HepG2 (cell line): Measurements from ENCODE around the gene SNAP23. TPM values are rescaled to one million over a fixed set of nuclear protein-coding genes. Genes with fewer than 3 reads are reported as not detected.
A peak's percentile ranks its signal among the peaks of the same experiment; 100 is the strongest.

Experiments used
- DZIP1 ChIP-seq: sonication (generic); formaldehyde crosslinking; IDR thresholded peaks from 2 replicates; pipeline ENCODE4 v1.5.0; 2020; ENCODE audit warnings: mild to moderate bottlenecking, missing genetic modification reagents
- EZH2 ChIP-seq: conservative IDR thresholded peaks from 2 replicates; pipeline ENCODE4 v1.6.1; 2012; ENCODE audit warnings: mild to moderate bottlenecking, low read depth, low read length, moderate library complexity
- IKZF4 ChIP-seq: sonication (generic); formaldehyde crosslinking; IDR thresholded peaks from 2 replicates; pipeline ENCODE4 v1.5.1; 2020; ENCODE audit warnings: borderline replicate concordance, mild to moderate bottlenecking, low read depth, missing genetic modification reagents; ENCODE audit errors: not compliant biosample characterization
- KDM1A ChIP-seq: IDR thresholded peaks from 2 replicates; pipeline ENCODE4 v1.6.1; 2016; ENCODE audit warnings: missing compliant biosample characterization
- MAFK ChIP-seq, 2 experiments: IDR thresholded peaks in 1 of 2; conservative IDR thresholded peaks in 1 of 2; 2 replicates each; pipeline ENCODE4 v1.6.1; 2011; ENCODE audit warnings: improper control_type of control experiment in 2 of 2, low read length in 2 of 2
- MAZ ChIP-seq, 2 experiments: sonication (generic) in 1 of 2; formaldehyde crosslinking in 1 of 2; IDR thresholded peaks; 2 replicates each; pipeline versions ENCODE4 v1.5.0 to v1.6.1; 2012 to 2020; ENCODE audit warnings: low read depth in 2 of 2, mild to moderate bottlenecking in 2 of 2, borderline replicate concordance in 1 of 2, improper control_type of control experiment in 1 of 2, low read length in 1 of 2, missing genetic modification reagents in 1 of 2, moderate library complexity in 1 of 2
- NFE2 ChIP-seq: sonication (generic); formaldehyde crosslinking; IDR thresholded peaks from 2 replicates; pipeline ENCODE4 v1.4.0; 2020; ENCODE audit warnings: missing genetic modification reagents
- SALL1 ChIP-seq: sonication (generic); formaldehyde crosslinking; IDR thresholded peaks from 2 replicates; pipeline ENCODE4 v1.8.0; 2022; ENCODE audit warnings: mild to moderate bottlenecking, missing genetic modification reagents
- THAP8 ChIP-seq: sonication (generic); formaldehyde crosslinking; IDR thresholded peaks from 2 replicates; pipeline ENCODE4 v1.5.1; 2020; ENCODE audit warnings: missing genetic modification reagents, mild to moderate bottlenecking, borderline replicate concordance
- TRIM24 ChIP-seq: sonication (generic); formaldehyde crosslinking; IDR thresholded peaks from 2 replicates; pipeline ENCODE4 v1.8.0; 2022; ENCODE audit warnings: mild to moderate bottlenecking, missing genetic modification reagents
- ZBTB21 ChIP-seq: sonication (generic); formaldehyde crosslinking; IDR thresholded peaks from 2 replicates; pipeline ENCODE4 v1.4.0; 2020; ENCODE audit warnings: missing genetic modification reagents
- ZBTB8A ChIP-seq: sonication (generic); formaldehyde crosslinking; IDR thresholded peaks from 2 replicates; pipeline ENCODE4 v1.4.0; 2020; ENCODE audit warnings: mild to moderate bottlenecking, low read depth, missing genetic modification reagents, borderline replicate concordance
- ZNF251 ChIP-seq: sonication (generic); formaldehyde crosslinking; IDR thresholded peaks from 2 replicates; pipeline ENCODE4 v1.9.0; 2021; ENCODE audit warnings: mild to moderate bottlenecking, missing genetic modification reagents
- ZNF274 ChIP-seq: sonication (generic); formaldehyde crosslinking; IDR thresholded peaks from 2 replicates; pipeline ENCODE4 v1.5.1; 2020; ENCODE audit warnings: mild to moderate bottlenecking, missing genetic modification reagents
- ZNF546 ChIP-seq: sonication (generic); formaldehyde crosslinking; conservative IDR thresholded peaks from 2 replicates; pipeline ENCODE4 v1.8.1; 2023; ENCODE audit warnings: mild to moderate bottlenecking, missing genetic modification reagents
- ZNF564 ChIP-seq: sonication (generic); formaldehyde crosslinking; IDR thresholded peaks from 2 replicates; pipeline ENCODE4 v1.8.1; 2023; ENCODE audit warnings: mild to moderate bottlenecking, missing genetic modification reagents
- ZNF782 ChIP-seq: sonication (generic); formaldehyde crosslinking; IDR thresholded peaks from 2 replicates; pipeline ENCODE4 v1.4.0; 2020; ENCODE audit warnings: missing genetic modification reagents, mild to moderate bottlenecking, borderline replicate concordance
- polyA plus RNA-seq, 8 experiments: library from polyadenylated mRNA; depleted of rRNA in 3 of 8; stranded (reverse) in 7 of 8; unstranded in 1 of 8; fragments of >200 nt; fragmentation: Illumina TruSeq in 4 of 8; extraction: Trizol in 4 of 8; gene quantifications; 2 replicates each; pipeline versions ENCODE4 v1.2.1 to v1.2.3, GENCODE V29; 2011 to 2016; ENCODE audit warnings: low read depth in 4 of 8, missing spikeins in 1 of 8, mixed read lengths in 1 of 8; ENCODE audit not compliant: insufficient read depth in 1 of 8
- total RNA-seq, 5 experiments: library from RNA; depleted of rRNA; stranded (reverse); fragments of >200 nt; fragmentation: Illumina TruSeq; extraction: Trizol; gene quantifications; 2 replicates each; pipeline ENCODE4 v1.2.3, GENCODE V29; 2016; ENCODE audit warnings: low read depth in 1 of 5
- TF ChIP-seq, protein P1 (sequence below): sonication (generic); formaldehyde crosslinking; IDR thresholded peaks from 2 replicates; pipeline ENCODE4 v1.4.0; 2020; ENCODE audit warnings: missing genetic modification reagents
- TF ChIP-seq, protein P2 (sequence below): sonication (generic); formaldehyde crosslinking; IDR thresholded peaks from 2 replicates; pipeline ENCODE4 v1.9.0; 2021; ENCODE audit warnings: missing genetic modification reagents, borderline replicate concordance

SNAP23 gene
- total and polyA plus RNA-seq, 2 of the 13 experiments (the other 11 are each of a cell fraction or from before 2014, with no cell fraction given), result 37.0 to 101 TPM

DNA sequence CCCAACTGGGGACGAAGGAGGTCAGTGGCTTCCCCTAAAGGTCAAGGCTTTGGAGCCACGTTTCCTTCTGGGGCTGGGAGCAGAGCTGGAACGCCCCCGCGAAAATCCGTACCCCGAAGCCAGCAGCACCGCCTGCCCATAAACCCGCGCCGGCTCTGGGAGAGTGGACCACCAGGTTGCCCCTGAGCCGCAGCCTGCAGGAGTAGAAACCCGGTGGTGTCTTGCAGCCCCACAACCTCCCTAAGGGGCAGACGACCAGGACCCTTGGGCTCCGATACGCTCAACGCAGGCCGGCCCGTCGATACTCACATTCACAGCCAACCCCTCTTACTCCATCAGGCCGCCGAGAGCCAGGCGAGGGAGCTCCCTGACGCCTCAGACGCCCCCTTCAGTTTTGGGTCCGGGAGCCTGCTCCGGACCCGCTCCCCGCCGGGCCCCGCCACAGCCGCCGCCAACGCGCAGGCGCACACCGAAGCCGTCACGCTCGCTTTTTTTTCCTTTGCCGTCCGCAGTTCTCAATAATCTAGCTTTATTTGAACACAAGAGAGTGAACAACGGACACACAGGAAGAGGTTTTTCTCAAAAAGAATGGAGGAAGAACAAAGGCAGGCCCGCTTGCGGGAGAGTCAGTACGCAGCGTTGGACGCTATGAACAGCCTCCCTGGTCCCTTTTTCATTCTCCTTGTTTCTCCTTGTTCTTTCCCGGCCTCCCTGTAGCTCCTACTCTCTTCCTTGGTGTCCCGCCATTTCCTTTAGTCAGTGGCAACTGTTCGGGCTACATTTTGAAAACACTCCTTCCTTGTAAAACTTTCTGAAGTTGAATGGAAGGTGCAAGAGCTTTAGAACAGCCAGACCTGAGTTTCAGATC lies 4.5 kb upstream of the SNAP23 start, which contains the start of gene ZNF106 (continued):
- TF ChIP-seq, protein P1, sequence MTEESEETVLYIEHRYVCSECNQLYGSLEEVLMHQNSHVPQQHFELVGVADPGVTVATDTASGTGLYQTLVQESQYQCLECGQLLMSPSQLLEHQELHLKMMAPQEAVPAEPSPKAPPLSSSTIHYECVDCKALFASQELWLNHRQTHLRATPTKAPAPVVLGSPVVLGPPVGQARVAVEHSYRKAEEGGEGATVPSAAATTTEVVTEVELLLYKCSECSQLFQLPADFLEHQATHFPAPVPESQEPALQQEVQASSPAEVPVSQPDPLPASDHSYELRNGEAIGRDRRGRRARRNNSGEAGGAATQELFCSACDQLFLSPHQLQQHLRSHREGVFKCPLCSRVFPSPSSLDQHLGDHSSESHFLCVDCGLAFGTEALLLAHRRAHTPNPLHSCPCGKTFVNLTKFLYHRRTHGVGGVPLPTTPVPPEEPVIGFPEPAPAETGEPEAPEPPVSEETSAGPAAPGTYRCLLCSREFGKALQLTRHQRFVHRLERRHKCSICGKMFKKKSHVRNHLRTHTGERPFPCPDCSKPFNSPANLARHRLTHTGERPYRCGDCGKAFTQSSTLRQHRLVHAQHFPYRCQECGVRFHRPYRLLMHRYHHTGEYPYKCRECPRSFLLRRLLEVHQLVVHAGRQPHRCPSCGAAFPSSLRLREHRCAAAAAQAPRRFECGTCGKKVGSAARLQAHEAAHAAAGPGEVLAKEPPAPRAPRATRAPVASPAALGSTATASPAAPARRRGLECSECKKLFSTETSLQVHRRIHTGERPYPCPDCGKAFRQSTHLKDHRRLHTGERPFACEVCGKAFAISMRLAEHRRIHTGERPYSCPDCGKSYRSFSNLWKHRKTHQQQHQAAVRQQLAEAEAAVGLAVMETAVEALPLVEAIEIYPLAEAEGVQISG, result peak; percentile 83
- TF ChIP-seq ZBTB21 (no peak), DZIP1 (CRISPR knock-in tag) (no peak), SALL1 (CRISPR knock-in tag) (peak; percentile 77), ZNF274 (CRISPR knock-in tag) (peak; percentile 19; the same call in 1 of the 2 replicates), ZBTB8A (CRISPR knock-in tag) (no peak), ZNF782 (CRISPR knock-in tag) (no peak), TRIM24 (no peak), THAP8 (no peak), ZNF564 (CRISPR knock-in tag) (no peak), MAZ (IDR thresholded peaks at IDR 0.05; ENCODE audit: borderline replicate concordance, low read depth, low read length) (peak; percentile 73; the same call in 1 of the 2 replicates), MAZ (CRISPR knock-in tag; IDR thresholded peaks at IDR 0.05; ENCODE audit: low read depth) (peak; percentile 90), EZH2 (no peak), KDM1A (CRISPR knock-in tag) (no peak), MAFK (conservative IDR thresholded peaks at IDR 0.05 in 1 of 2, IDR thresholded peaks at IDR 0.05 in 1 of 2; ENCODE audit: low read length in 2 of 2) (no peak), NFE2 (CRISPR knock-in tag) (no peak), ZNF546 (CRISPR knock-in tag) (no peak), IKZF4 (CRISPR knock-in tag) (peak; percentile 61), ZNF251 (CRISPR knock-in tag) (no peak)
- TF ChIP-seq, protein P2, sequence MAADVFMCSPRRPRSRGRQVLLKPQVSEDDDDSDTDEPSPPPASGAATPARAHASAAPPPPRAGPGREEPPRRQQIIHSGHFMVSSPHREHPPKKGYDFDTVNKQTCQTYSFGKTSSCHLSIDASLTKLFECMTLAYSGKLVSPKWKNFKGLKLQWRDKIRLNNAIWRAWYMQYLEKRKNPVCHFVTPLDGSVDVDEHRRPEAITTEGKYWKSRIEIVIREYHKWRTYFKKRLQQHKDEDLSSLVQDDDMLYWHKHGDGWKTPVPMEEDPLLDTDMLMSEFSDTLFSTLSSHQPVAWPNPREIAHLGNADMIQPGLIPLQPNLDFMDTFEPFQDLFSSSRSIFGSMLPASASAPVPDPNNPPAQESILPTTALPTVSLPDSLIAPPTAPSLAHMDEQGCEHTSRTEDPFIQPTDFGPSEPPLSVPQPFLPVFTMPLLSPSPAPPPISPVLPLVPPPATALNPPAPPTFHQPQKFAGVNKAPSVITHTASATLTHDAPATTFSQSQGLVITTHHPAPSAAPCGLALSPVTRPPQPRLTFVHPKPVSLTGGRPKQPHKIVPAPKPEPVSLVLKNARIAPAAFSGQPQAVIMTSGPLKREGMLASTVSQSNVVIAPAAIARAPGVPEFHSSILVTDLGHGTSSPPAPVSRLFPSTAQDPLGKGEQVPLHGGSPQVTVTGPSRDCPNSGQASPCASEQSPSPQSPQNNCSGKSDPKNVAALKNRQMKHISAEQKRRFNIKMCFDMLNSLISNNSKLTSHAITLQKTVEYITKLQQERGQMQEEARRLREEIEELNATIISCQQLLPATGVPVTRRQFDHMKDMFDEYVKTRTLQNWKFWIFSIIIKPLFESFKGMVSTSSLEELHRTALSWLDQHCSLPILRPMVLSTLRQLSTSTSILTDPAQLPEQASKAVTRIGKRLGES (CRISPR knock-in tag), result peak; percentile 58; the same call in 1 of the 2 replicates
